ENCODE measurements around the gene PATJ. TPM values are rescaled to one million over a fixed set of nuclear protein-coding genes. Genes with fewer than 3 reads are reported as not detected.
"Not testable (repeated sequence)": the region's sequence is repeated elsewhere in the genome, so short reads cannot be mapped to it uniquely, and the experiment has no call there.

Gene PATJ
- total and polyA plus RNA-seq, 10 donors = 2.3 to 32.2 (median 17.7) TPM

DNA sequence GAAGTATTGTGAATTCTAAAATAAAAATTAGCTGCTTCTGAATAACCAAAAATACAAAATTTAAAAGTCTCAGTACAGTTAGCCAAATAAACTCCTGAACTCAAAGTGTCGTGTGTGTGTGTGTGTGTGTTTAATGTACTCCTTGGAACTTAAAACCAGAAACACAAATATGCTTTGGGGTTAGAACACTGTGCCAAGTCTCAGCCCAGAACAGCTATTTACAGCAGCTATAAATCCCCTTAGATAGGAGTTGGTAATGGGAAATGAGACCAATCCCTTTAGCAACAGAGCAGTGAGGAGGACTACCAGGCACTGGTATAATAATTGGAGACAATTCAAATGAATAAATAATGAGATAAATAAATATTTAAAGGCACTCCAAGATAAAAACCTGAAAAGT, 83.1 kb downstream of the PATJ start:
- TF ChIP-seq, protein P1, sequence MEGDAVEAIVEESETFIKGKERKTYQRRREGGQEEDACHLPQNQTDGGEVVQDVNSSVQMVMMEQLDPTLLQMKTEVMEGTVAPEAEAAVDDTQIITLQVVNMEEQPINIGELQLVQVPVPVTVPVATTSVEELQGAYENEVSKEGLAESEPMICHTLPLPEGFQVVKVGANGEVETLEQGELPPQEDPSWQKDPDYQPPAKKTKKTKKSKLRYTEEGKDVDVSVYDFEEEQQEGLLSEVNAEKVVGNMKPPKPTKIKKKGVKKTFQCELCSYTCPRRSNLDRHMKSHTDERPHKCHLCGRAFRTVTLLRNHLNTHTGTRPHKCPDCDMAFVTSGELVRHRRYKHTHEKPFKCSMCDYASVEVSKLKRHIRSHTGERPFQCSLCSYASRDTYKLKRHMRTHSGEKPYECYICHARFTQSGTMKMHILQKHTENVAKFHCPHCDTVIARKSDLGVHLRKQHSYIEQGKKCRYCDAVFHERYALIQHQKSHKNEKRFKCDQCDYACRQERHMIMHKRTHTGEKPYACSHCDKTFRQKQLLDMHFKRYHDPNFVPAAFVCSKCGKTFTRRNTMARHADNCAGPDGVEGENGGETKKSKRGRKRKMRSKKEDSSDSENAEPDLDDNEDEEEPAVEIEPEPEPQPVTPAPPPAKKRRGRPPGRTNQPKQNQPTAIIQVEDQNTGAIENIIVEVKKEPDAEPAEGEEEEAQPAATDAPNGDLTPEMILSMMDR (IDR thresholded peaks at IDR 0.05 in 8 of 11, conservative IDR thresholded peaks at IDR 0.05 in 3 of 11) = no peak
- TF ChIP-seq POLR2A (IDR thresholded peaks at IDR 0.05) (no peak), POLR2AphosphoS5 (IDR thresholded peaks at IDR 0.05) (no peak)
- 59 to 95% (median 86%) methylated on average over 1 of the region's 1 CpG for WGBS, 5 donors
- H3K27me3 ChIP-seq (replicated peaks in 1 of 7) = no peaks in the 10 kb centered on the region
- H3K9me3 ChIP-seq = no peaks in the 10 kb centered on the region
- no peak overlapping the region for H3K4me3 ChIP-seq
- peaks cover 0 to 94% (median 10%) of the 10 kb centered on the region in 6 donors for H3K36me3 ChIP-seq
- no peak overlapping the region for H3K27ac ChIP-seq
- no peak for DNase-seq
- intact Hi-C loops (cut with DNase I; ENCODE audit: low total_unique reads) = no loop called here
- H3K4me1 ChIP-seq = no peaks in the 10 kb centered on the region

DNA sequence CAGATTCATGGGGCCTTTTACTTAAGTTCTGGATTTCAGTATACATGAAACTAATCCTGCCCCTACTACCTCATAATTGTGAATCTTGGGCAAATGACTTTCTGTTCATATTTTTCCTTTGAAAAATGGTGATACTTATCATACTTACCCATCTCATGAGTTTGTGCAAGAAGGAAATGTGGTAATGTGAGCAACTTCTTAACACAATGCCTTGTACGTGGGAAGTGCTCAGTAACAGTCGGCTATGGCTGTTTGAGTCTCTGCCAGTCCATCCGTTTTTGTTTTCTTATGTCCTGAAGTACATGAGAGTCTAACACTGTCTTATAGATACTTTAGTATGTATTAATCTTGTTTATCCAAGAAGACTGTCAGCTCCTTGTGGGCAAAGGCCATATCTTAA, 86.5 kb downstream of the PATJ start:
- H3K4me1 ChIP-seq = no peaks in the 10 kb centered on the region
- H3K4me3 ChIP-seq = no peak overlapping the region
- peaks cover 0 to 84% (median 6%) of the 10 kb centered on the region in 6 donors for H3K36me3 ChIP-seq
- no peaks in the 10 kb centered on the region for H3K9me3 ChIP-seq
- no peaks in the 10 kb centered on the region for H3K27me3 ChIP-seq (replicated peaks in 1 of 7)
- intact Hi-C loops (cut with DNase I; ENCODE audit: low total_unique reads) = no loop called here
- no peak for TF ChIP-seq POLR2AphosphoS5 (IDR thresholded peaks at IDR 0.05)
- TF ChIP-seq, protein P1 (IDR thresholded peaks at IDR 0.05 in 8 of 11, conservative IDR thresholded peaks at IDR 0.05 in 3 of 11) = no peak
- no peak for TF ChIP-seq POLR2A (IDR thresholded peaks at IDR 0.05)
- no peak for DNase-seq
- no peak overlapping the region for H3K27ac ChIP-seq
- 37 to 71% (median 64%) methylated on average over 3 of the region's 3 CpGs for WGBS, 5 donors

DNA sequence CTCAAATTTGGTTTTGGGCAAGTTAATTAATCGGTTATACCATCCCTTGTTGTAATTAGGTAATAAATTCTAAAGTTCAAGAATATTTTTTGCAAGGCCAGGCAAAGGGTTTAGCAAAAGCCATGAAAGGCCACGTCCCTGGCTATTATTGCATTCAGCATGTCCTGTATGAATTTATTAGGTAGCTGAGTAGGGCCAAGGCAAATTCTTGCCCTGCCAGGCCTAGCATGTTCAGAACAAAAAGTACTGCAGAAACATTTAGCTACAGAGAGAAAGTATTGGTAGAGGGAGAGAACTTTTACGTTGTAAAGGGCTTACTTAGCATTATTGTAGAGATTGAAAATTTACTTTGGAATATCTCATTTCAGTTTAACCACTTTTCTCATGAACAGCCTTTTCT, 94.4 kb downstream of the PATJ start:
- Histone ChIP-seq H3K27me3 (replicated peaks in 1 of 7) (no peaks in the 10 kb centered on the region), H3K4me1 (no peaks in the 10 kb centered on the region), H3K36me3 (peaks cover 0 to 20% (median 0%) of the 10 kb centered on the region in 6 donors), H3K4me3 (no peak overlapping the region), H3K9me3 (no peaks in the 10 kb centered on the region), H3K27ac (no peak overlapping the region)
- DNase-seq = no peak
- TF ChIP-seq POLR2A (IDR thresholded peaks at IDR 0.05) = no peak
- no peak for TF ChIP-seq POLR2AphosphoS5 (IDR thresholded peaks at IDR 0.05)
- TF ChIP-seq, protein P1 (IDR thresholded peaks at IDR 0.05 in 8 of 11, conservative IDR thresholded peaks at IDR 0.05 in 3 of 11) = no peak
- intact Hi-C loops (cut with DNase I; ENCODE audit: low total_unique reads) = no loop called here
- 59 to 78% (median 75%) methylated on average over 3 of the region's 3 CpGs for WGBS, 5 donors

DNA sequence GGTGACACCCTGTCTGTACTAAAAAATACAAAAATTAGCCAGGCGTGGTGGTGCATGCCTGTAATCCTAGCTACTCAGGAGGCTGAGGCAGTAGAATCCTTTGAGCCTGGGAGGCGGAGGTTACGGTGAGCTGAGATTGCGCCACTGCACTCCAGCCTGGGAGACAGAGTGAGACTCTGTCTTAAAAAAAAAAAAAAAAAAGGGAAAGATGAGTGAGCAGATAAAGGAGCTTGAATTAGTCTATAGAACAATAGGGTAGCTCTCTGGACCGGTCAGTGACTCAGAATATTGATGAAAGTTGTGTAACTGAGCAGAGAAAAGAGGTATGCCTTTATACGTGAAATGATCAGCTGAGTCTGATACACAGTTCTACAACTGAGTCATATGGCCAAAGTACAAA, 95.3 kb downstream of the PATJ start:
- H3K36me3 ChIP-seq = peaks cover 0 to 19% (median 0%) of the 10 kb centered on the region in 6 donors
- H3K27me3 ChIP-seq (replicated peaks in 1 of 7); H3K9me3 ChIP-seq; H3K4me3 ChIP-seq; intact Hi-C loops (cut with DNase I; ENCODE audit: low total_unique reads); H3K27ac ChIP-seq; H3K4me1 ChIP-seq; DNase-seq: not testable (repeated sequence)
- WGBS, 5 donors = 90 to 98% (median 94%) methylated on average over 6 of the region's 6 CpGs

DNA sequence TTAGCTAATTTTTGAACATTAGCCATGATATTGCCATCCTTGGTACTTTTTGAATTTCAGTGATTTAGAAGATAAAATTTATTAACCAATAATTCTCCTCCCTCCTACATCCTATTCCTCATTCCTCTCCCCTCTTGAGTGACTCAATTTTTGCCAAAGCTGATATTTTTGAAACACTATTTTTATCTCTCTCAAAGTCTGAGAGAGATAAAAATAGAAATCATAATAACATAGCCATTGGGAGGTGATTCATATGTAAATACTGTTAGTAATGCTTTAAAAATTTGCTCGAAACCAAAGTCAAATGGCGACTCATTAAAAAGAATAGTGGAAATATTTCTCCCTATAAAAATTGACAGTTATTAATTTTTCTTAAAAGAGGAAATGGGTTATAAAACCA, 97.4 kb downstream of the PATJ start:
- WGBS, 5 donors = 76 to 87% (median 84%) methylated on average over 2 of the region's 2 CpGs
- Histone ChIP-seq H3K27ac (no peak overlapping the region), H3K36me3 (no peaks in the 10 kb centered on the region), H3K4me3 (no peak overlapping the region), H3K9me3 (no peaks in the 10 kb centered on the region), H3K4me1 (no peaks in the 10 kb centered on the region), H3K27me3 (replicated peaks in 1 of 7) (no peaks in the 10 kb centered on the region)
- DNase-seq = no peak
- intact Hi-C loops (cut with DNase I; ENCODE audit: low total_unique reads) = no loop called here
- TF ChIP-seq POLR2AphosphoS5 (IDR thresholded peaks at IDR 0.05) (no peak), POLR2A (IDR thresholded peaks at IDR 0.05) (no peak)
- TF ChIP-seq, protein P1 (IDR thresholded peaks at IDR 0.05 in 8 of 11, conservative IDR thresholded peaks at IDR 0.05 in 3 of 11) = no peak
